Activated CD4-positive, alpha-beta T cell treated with anti-CD3 and anti-CD28 coated beads, Interleukin-2, amount 50 U/mL, for 4 hours (primary cell): Measurements from ENCODE around the gene PSTPIP1.
"Not testable (repeated sequence)": the region's sequence is repeated elsewhere in the genome, so short reads cannot be mapped to it uniquely, and the experiment has no call there.

Experiments used
- DNase-seq, 2 experiments: peaks; one replicate each; pipeline ENCODE4 v3.0.0-alpha.2; 2020

PSTPIP1 gene

GRCh38 chr15:76994971-76995945 is at the start of gene PSTPIP1:
TSS of gene PSTPIP1 (plus strand) at chr15:76995126. CDS start at chr15:76995574, 448 bp downstream.
- peak; percentile 49 to 57 for DNase-seq

- DNase-seq = no peak
These were observed 49.3 kb upstream of the PSTPIP1 start for GRCh38 chr15:76945494-76946093.

- no peak for DNase-seq
These were observed 47.5 kb upstream of the PSTPIP1 start for GRCh38 chr15:76947454-76947853.

- no peak for DNase-seq
These were observed 43.7 kb upstream of the PSTPIP1 start for GRCh38 chr15:76951220-76951619.

GRCh38 chr15:76953913-76954312 is 41.0 kb upstream of the PSTPIP1 start:
- no peak for DNase-seq

- DNase-seq = no peak
These were observed 40.2 kb upstream of the PSTPIP1 start for GRCh38 chr15:76954744-76955143.

- DNase-seq = no peak
These were observed 33.5 kb upstream of the PSTPIP1 start for GRCh38 chr15:76961268-76962011.

- DNase-seq = no peak
These were observed 32.5 kb upstream of the PSTPIP1 start for GRCh38 chr15:76962337-76963013.

GRCh38 chr15:76963596-76963995 is 31.3 kb upstream of the PSTPIP1 start:
- DNase-seq = no peak

GRCh38 chr15:76964157-76964556 is 30.8 kb upstream of the PSTPIP1 start:
- no peak for DNase-seq

- not testable (repeated sequence) for DNase-seq
These were observed 28.9 kb upstream of the PSTPIP1 start for GRCh38 chr15:76966051-76966450.

- no peak for DNase-seq
These were observed 27.9 kb upstream of the PSTPIP1 start for GRCh38 chr15:76967067-76967466.

- no peak for DNase-seq
These were observed 26.6 kb upstream of the PSTPIP1 start for GRCh38 chr15:76968306-76968705.

- no peak for DNase-seq
These were observed 22.3 kb upstream of the PSTPIP1 start for GRCh38 chr15:76972389-76973361.

- peak; percentile 59 to 61 for DNase-seq
These were observed 21.6 kb upstream of the PSTPIP1 start for GRCh38 chr15:76973362-76973743.

- no peak for DNase-seq
These were observed 21.0 kb upstream of the PSTPIP1 start for GRCh38 chr15:76973906-76974305.

GRCh38 chr15:76974456-76975036 is 20.4 kb upstream of the PSTPIP1 start:
- DNase-seq = no peak

GRCh38 chr15:76976141-76976540 is 18.8 kb upstream of the PSTPIP1 start:
- DNase-seq = no peak

GRCh38 chr15:76976572-76977270 is 18.2 kb upstream of the PSTPIP1 start:
- no peak for DNase-seq

GRCh38 chr15:76978522-76979330 is 16.2 kb upstream of the PSTPIP1 start:
- DNase-seq = no peak
